HCT116 (cell line): Measurements from ENCODE around the gene ACCS. TPM values are rescaled to one million over a fixed set of nuclear protein-coding genes. Genes with fewer than 3 reads are reported as not detected.

ENCODE experiments used
- ATAC-seq: fragments of 200-7000 bp; cut with Tn5 transposase; 2 replicates; pipeline ENCODE4 v1.9.1; 2020; ENCODE audit warnings: mild to moderate bottlenecking, moderate library complexity
- BruUV-seq: library from RNA; stranded (reverse); fragments of 400-500 nt; replicated peaks from 2 replicates; lab custom pipeline; 2021; lab: Mats Ljungman, UMichigan
- CTCF ChIA-PET: fragments of 300-600 bp; sonication (Branson Sonifier 250); formaldehyde crosslinking; loops from one replicate; lab custom pipeline; 2021; ENCODE audit warnings: antibody characterized with exemption; lab: Charles Lee
- POLR2A ChIA-PET: fragments of 300-600, 350-600 bp; sonication (Branson Sonifier 250); formaldehyde crosslinking; loops from one replicate; lab custom pipeline; 2021; ENCODE audit warnings: antibody characterized with exemption; lab: Charles Lee
- RAD21 ChIA-PET, 2 experiments: fragments of 300-600 bp; sonication (Branson Sonifier 250); formaldehyde crosslinking; loops; one replicate each; lab custom pipeline; 2023; ENCODE audit warnings: low total read pairs in 2 of 2; ENCODE audit not compliant: uncharacterized antibody in 2 of 2, unreplicated experiment in 2 of 2, low non-redundant PET in 1 of 2; lab: Charles Lee
- DNase-seq: peaks from one replicate; pipeline ENCODE4 v3.0.0-alpha.2; 2010; ENCODE audit warnings: low read depth, low spot score
- H2AFZ ChIP-seq: fragments of 200-600 bp; shearing (Covaris generic), sonication (generic); 2 replicates; pipeline ENCODE4 v1.6.1; 2017; ENCODE audit warnings: low read depth, mixed run types, mixed read lengths, antibody characterized with exemption, low read length; ENCODE audit not compliant: poor library complexity, severe bottlenecking
- H3K27ac ChIP-seq: 2 replicates; pipeline ENCODE4 v1.5.1; 2012; ENCODE audit warnings: low read depth, low read length
- H3K27me3 ChIP-seq: fragments of 200-600 bp; sonication (generic); 2 replicates; pipeline ENCODE4 v1.6.1; 2016; ENCODE audit warnings: mixed run types, low read length, mixed read lengths; ENCODE audit not compliant: insufficient read depth
- H3K36me3 ChIP-seq, 2 experiments: fragments of 200-500 bp in 1 of 2; fragments of 200-600 bp in 1 of 2; sonication (Bioruptor generic) in 1 of 2; sonication (generic) in 1 of 2; 2 replicates each; pipeline versions ENCODE4 v1.5.1 to v1.6.1; 2014 to 2016; ENCODE audit warnings: low read length in 2 of 2, inconsistent platforms in 1 of 2, mixed read lengths in 1 of 2, mixed run types in 1 of 2; ENCODE audit not compliant: insufficient read depth in 2 of 2, control insufficient read depth in 1 of 2
- H3K4me1 ChIP-seq, 2 experiments: fragments of 200-600 bp in 1 of 2; sonication (generic) in 1 of 2; 2 replicates each; pipeline versions ENCODE4 v1.5.1 to v1.6.1; 2012 to 2017; ENCODE audit warnings: low read length in 2 of 2, inconsistent platforms in 1 of 2, mild to moderate bottlenecking in 1 of 2, mixed read lengths in 1 of 2, mixed run types in 1 of 2, moderate library complexity in 1 of 2; ENCODE audit not compliant: insufficient read depth in 2 of 2, control insufficient read depth in 1 of 2
- H3K4me2 ChIP-seq: fragments of 200-600 bp; sonication (generic); 2 replicates; pipeline ENCODE4 v1.6.1; 2017; ENCODE audit warnings: mixed run types, low read length, mixed read lengths
- H3K4me3 ChIP-seq, 2 experiments: fragments of 200-600 bp in 1 of 2; sonication (generic) in 1 of 2; replicated peaks in 1 of 2; 2 replicates each; pipeline ENCODE4 v1.5.1; 2011 to 2016; ENCODE audit warnings: low read length in 2 of 2, control low read depth in 1 of 2, low read depth in 1 of 2, mild to moderate bottlenecking in 1 of 2, mixed read lengths in 1 of 2, mixed run types in 1 of 2
- H3K79me2 ChIP-seq: fragments of 200-600 bp; sonication (generic); 2 replicates; pipeline ENCODE4 v1.6.1; 2017; ENCODE audit warnings: mild to moderate bottlenecking, mixed run types, low read length, moderate library complexity, mixed read lengths; ENCODE audit not compliant: insufficient read depth
- H3K9ac ChIP-seq: fragments of 200-600 bp; sonication (generic); 2 replicates; pipeline ENCODE4 v1.6.1; 2016; ENCODE audit warnings: low read length, mixed read lengths
- H3K9me2 ChIP-seq: fragments of 200-600 bp; sonication (generic), shearing (Covaris generic); 2 replicates; pipeline ENCODE4 v1.6.1; 2017; ENCODE audit warnings: mixed run types, mild to moderate bottlenecking, moderate library complexity; ENCODE audit not compliant: insufficient read depth
- H3K9me3 ChIP-seq, 2 experiments: fragments of 200-500 bp in 1 of 2; fragments of 200-600 bp in 1 of 2; sonication (Bioruptor generic) in 1 of 2; sonication (generic) in 1 of 2; 2 replicates each; pipeline ENCODE4 v1.6.1; 2014 to 2017; ENCODE audit warnings: low read length in 2 of 2, mixed read lengths in 2 of 2, inconsistent platforms in 1 of 2, low read depth in 1 of 2, mild to moderate bottlenecking in 1 of 2, mixed run types in 1 of 2, moderate library complexity in 1 of 2; ENCODE audit not compliant: control insufficient read depth in 1 of 2, insufficient read depth in 1 of 2
- H4K20me1 ChIP-seq: fragments of 200-600 bp; sonication (generic), shearing (Covaris generic); 2 replicates; pipeline ENCODE4 v1.6.1; 2017; ENCODE audit warnings: mixed run types, mild to moderate bottlenecking, moderate library complexity; ENCODE audit not compliant: insufficient read depth
- CBX3 ChIP-seq: IDR thresholded peaks from 2 replicates; pipeline ENCODE4 v1.6.1; 2012; ENCODE audit warnings: low read depth
- EGR1 ChIP-seq: IDR thresholded peaks from 2 replicates; pipeline ENCODE4 v1.6.1; 2012; ENCODE audit warnings: low read depth
- EZH2phosphoT487 ChIP-seq: fragments of 200-600 bp; IDR thresholded peaks from 2 replicates; pipeline ENCODE4 v1.6.1; 2018; ENCODE audit warnings: antibody characterized with exemption, borderline replicate concordance
- JUND ChIP-seq: IDR thresholded peaks from 2 replicates; pipeline ENCODE4 v1.6.1; 2012
- RAD21 ChIP-seq: IDR thresholded peaks from 2 replicates; pipeline ENCODE4 v1.6.1; 2012; ENCODE audit warnings: low read depth, mild to moderate bottlenecking
- intact Hi-C: fragments of 100-400 bp; cut with micrococcal nuclease; formaldehyde crosslinking; loops from 2 replicates; pipeline ENCODE4 v1.10.0; 2022
- total RNA-seq: library from RNA; stranded (reverse); gene quantifications from one replicate; pipeline ENCODE4 v1.2.1, GENCODE V29; 2021; ENCODE audit not compliant: unreplicated experiment
- TF ChIP-seq, protein P1 (sequence below), 3 experiments: fragments of 200-600 bp in 1 of 3; sonication (generic) in 1 of 3; IDR thresholded peaks in 2 of 3; conservative IDR thresholded peaks in 1 of 3; 2 replicates each; pipeline ENCODE4 v1.5.1; 2012 to 2017; ENCODE audit warnings: low read depth in 2 of 3, low read length in 2 of 3, antibody characterized with exemption in 1 of 3, borderline replicate concordance in 1 of 3, control low read depth in 1 of 3, mild to moderate bottlenecking in 1 of 3, mixed read lengths in 1 of 3, mixed run types in 1 of 3, moderate library complexity in 1 of 3; ENCODE audit not compliant: insufficient read depth in 1 of 3

Gene ACCS
- total RNA-seq, 1 experiment from 2014 or later = 13.2 TPM

DNA sequence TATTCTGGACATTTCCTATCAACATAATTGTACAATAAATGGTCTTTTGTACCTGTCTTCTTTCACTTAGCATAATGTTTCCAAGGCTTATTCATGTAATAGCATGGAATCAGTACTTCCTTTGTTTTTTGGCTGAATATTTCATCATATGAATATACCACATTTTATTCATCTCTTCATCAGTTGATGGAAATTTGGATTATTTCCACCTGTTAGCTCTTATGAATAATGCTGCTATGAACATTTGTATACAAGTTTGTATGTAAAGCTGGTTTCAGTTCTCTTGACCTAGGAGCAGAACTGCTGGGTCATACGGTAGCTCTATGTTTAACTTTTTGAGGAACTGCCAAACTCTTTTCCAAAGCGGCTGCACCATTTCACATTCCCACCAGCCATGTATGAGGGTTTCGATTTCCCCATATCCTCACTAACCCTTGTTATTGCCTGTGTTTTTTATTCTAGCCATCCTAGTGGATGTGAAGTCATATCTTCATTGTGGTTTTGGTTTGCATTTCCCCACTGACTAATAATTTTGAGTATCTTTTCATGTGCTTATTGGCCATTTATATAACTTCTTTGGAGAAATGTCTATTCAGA lies 50.3 kb downstream of the ACCS start:
- no peak for TF ChIP-seq CBX3
- H3K4me2 ChIP-seq = no peak overlapping the region
- H3K9ac ChIP-seq = no peak overlapping the region
- H3K9me2 ChIP-seq = no peaks in the 10 kb centered on the region
- no peaks in the 10 kb centered on the region for H4K20me1 ChIP-seq
- CTCF ChIA-PET = interaction anchor here (0.7 to 1.0 kb wide), 2 partner anchors 9 to 23 kb away, joined by 3 to 4 read pairs; no protein-coding TSS in a partner anchor
- RAD21 ChIA-PET = no interaction called here
- H3K4me3 ChIP-seq = no peak overlapping the region
- no peak overlapping the region for H3K27ac ChIP-seq
- no peak overlapping the region for H2AFZ ChIP-seq
- peaks cover 10 to 12% of the 10 kb centered on the region in 2 experiments; a peak in 2 of 4 replicates for H3K36me3 ChIP-seq
- ATAC-seq (no peak), DNase-seq (no peak)
- intact Hi-C loops = no loop called here
- no peaks in the 10 kb centered on the region for H3K4me1 ChIP-seq
- no peaks in the 10 kb centered on the region for H3K27me3 ChIP-seq
- H3K9me3 ChIP-seq = no peaks in the 10 kb centered on the region
- H3K79me2 ChIP-seq = no peaks in the 10 kb centered on the region; the same call in 1 of the 2 replicates
- POLR2A ChIA-PET = no interaction called here
- BruUV-seq = no TSS peak

DNA sequence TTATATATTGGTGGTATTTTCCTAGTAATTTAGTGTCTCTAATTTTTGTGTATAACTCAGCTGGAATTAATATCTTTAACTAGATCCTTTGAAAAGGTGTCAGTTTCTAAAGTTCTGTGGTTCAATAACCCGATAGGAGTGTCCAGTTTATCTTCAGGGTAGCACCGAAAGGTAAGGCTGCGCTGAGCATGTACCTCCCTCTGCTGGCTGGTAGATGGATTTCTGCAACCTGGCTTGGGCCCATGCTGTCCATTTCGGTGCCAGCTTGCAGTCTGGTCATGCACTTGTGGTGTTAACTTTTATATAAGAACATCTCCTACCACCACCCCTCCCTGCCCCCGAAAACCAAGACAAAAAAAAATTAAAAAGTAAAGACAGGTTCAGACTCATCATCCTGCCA lies 54.1 kb downstream of the ACCS start:
- BruUV-seq = no TSS peak
- DNase-seq (no peak), ATAC-seq (peak; percentile 83)
- H3K9me2 ChIP-seq = no peaks in the 10 kb centered on the region
- no peaks in the 10 kb centered on the region for H3K27me3 ChIP-seq
- no peaks in the 10 kb centered on the region for H4K20me1 ChIP-seq
- H3K9me3 ChIP-seq = no peaks in the 10 kb centered on the region
- ChIA-PET CTCF (interaction anchor here (1.0 to 2.0 kb wide), 4 partner anchors 10 to 26 kb away, joined by 3 to 10 read pairs (median 7); partner anchors contain the start of gene EXT2), POLR2A (no interaction called here), RAD21 (no interaction called here)
- no peaks in the 10 kb centered on the region for H3K4me1 ChIP-seq
- H3K4me3 ChIP-seq = no peak overlapping the region
- H3K4me2 ChIP-seq = no peak overlapping the region
- no peak overlapping the region for H3K27ac ChIP-seq
- no peak overlapping the region for H2AFZ ChIP-seq
- no peak for TF ChIP-seq JUND
- TF ChIP-seq EGR1 = no peak
- TF ChIP-seq, protein P1, sequence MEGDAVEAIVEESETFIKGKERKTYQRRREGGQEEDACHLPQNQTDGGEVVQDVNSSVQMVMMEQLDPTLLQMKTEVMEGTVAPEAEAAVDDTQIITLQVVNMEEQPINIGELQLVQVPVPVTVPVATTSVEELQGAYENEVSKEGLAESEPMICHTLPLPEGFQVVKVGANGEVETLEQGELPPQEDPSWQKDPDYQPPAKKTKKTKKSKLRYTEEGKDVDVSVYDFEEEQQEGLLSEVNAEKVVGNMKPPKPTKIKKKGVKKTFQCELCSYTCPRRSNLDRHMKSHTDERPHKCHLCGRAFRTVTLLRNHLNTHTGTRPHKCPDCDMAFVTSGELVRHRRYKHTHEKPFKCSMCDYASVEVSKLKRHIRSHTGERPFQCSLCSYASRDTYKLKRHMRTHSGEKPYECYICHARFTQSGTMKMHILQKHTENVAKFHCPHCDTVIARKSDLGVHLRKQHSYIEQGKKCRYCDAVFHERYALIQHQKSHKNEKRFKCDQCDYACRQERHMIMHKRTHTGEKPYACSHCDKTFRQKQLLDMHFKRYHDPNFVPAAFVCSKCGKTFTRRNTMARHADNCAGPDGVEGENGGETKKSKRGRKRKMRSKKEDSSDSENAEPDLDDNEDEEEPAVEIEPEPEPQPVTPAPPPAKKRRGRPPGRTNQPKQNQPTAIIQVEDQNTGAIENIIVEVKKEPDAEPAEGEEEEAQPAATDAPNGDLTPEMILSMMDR (IDR thresholded peaks at IDR 0.05 in 2 of 3, conservative IDR thresholded peaks at IDR 0.05 in 1 of 3; ENCODE audit: borderline replicate concordance in 1 of 3, insufficient read depth in 1 of 3, low read depth in 2 of 3, low read length in 2 of 3) = peak; percentile 10 to 60 (median 58); a peak in 4 of 6 replicates
- no peak for TF ChIP-seq EZH2phosphoT487
- peak; percentile 41; the same call in 1 of the 2 replicates for TF ChIP-seq RAD21
- no peak overlapping the region for H3K9ac ChIP-seq
- intact Hi-C loops = no loop called here
- peaks cover 4 to 8% of the 10 kb centered on the region in 2 experiments; a peak in 2 of 4 replicates for H3K36me3 ChIP-seq
- no peaks in the 10 kb centered on the region for H3K79me2 ChIP-seq
